Measurements from ENCODE around the gene FAAH. TPM values are rescaled to one million over a fixed set of nuclear protein-coding genes. Genes with fewer than 3 reads are reported as not detected.

FAAH gene
- polyA plus RNA-seq, 3 donors, result 11.5 to 47.1 (median 11.5) TPM

- Mint-ChIP-seq H3K4me3 (peak overlapping the region in 1 of 2 donors; percentile 94), H3K4me1 (peaks cover 55% of the 10 kb centered on the region), H3K27me3 (ENCODE audit: low read depth in 3 of 3) (peaks cover 7 to 13% (median 8%) of the 10 kb centered on the region in 3 donors), H3K9me3 (peaks cover 13 to 24% (median 19%) of the 10 kb centered on the region in 7 donors), H3K27ac (peak overlapping the region in 1 of 7 donors; percentile 5), H3K36me3 (peaks cover 2 to 14% of the 10 kb centered on the region in 2 donors)
- no peak for TF ChIP-seq CTCF (IDR thresholded peaks at IDR 0.05)
- peaks cover 38% of the 10 kb centered on the region for H3K79me2 ChIP-seq (ENCODE audit: insufficient read depth, low read length)
- no peaks in the 10 kb centered on the region for H3K36me3 ChIP-seq (replicated peaks in 1 of 2; ENCODE audit: control insufficient read depth in 1 of 2, insufficient read depth in 2 of 2, low read length in 2 of 2)
- H3K27me3 ChIP-seq (ENCODE audit: control insufficient read depth in 2 of 2, insufficient read depth in 2 of 2, low read length in 2 of 2), result no peaks in the 10 kb centered on the region
- 76% methylated on average over 6 of the region's 10 CpGs for WGBS (ENCODE audit: insufficient coverage)
- no peak overlapping the region for H3K4me2 ChIP-seq (replicated peaks; ENCODE audit: extremely low read depth, low read length, poor library complexity, severe bottlenecking)
- H4K20me1 ChIP-seq (ENCODE audit: insufficient read depth, low read length), result no peaks in the 10 kb centered on the region
- no peak overlapping the region for H3K4me3 ChIP-seq (replicated peaks in 1 of 3; ENCODE audit: low read depth in 2 of 3, low read length in 3 of 3)
- intact Hi-C loops (cut with micrococcal nuclease), result no loop called here
- DNase-seq, result no peak
- H2AFZ ChIP-seq (ENCODE audit: insufficient read depth, low read depth, low read length, poor library complexity, severe bottlenecking), result no peak overlapping the region
- H3K9ac ChIP-seq (ENCODE audit: insufficient read depth, low read length, poor library complexity, severe bottlenecking), result no peak overlapping the region
- no peak overlapping the region for H3K27ac ChIP-seq (ENCODE audit: low read depth in 1 of 2, low read length in 2 of 2)
- H3K4me1 ChIP-seq (ENCODE audit: control insufficient read depth in 1 of 2, insufficient read depth in 2 of 2, low read length in 2 of 2), result peaks cover 41 to 47% of the 10 kb centered on the region in 2 donors
- H3K9me3 ChIP-seq (replicated peaks in 1 of 2; ENCODE audit: control insufficient read depth in 1 of 2, insufficient read depth in 1 of 2, low read length in 2 of 2), result peaks cover 13 to 15% of the 10 kb centered on the region in 2 donors
Observed at GRCh38 chr1:46396441-46397398, 2.6 kb downstream of the FAAH start.

GRCh38 chr1:46399307-46399706 is 5.2 kb downstream of the FAAH start:
- H3K27ac Mint-ChIP-seq, result peak overlapping the region in 1 of 7 donors; percentile 60
- no peaks in the 10 kb centered on the region for H4K20me1 ChIP-seq (ENCODE audit: insufficient read depth, low read length)
- WGBS (ENCODE audit: insufficient coverage), result 80% methylated on average over 1 of the region's 9 CpGs
- H3K4me3 ChIP-seq (replicated peaks in 1 of 3; ENCODE audit: low read depth in 2 of 3, low read length in 3 of 3), result no peak overlapping the region
- peaks cover 75% of the 10 kb centered on the region for H3K4me1 Mint-ChIP-seq
- no peak overlapping the region for H3K9ac ChIP-seq (ENCODE audit: insufficient read depth, low read length, poor library complexity, severe bottlenecking)
- DNase-seq, result no peak
- intact Hi-C loops (cut with micrococcal nuclease), result no loop called here
- H2AFZ ChIP-seq (ENCODE audit: insufficient read depth, low read depth, low read length, poor library complexity, severe bottlenecking), result no peak overlapping the region
- peaks cover 61 to 70% of the 10 kb centered on the region in 2 donors for H3K4me1 ChIP-seq (ENCODE audit: control insufficient read depth in 1 of 2, insufficient read depth in 2 of 2, low read length in 2 of 2)
- H3K9me3 ChIP-seq (replicated peaks in 1 of 2; ENCODE audit: control insufficient read depth in 1 of 2, insufficient read depth in 1 of 2, low read length in 2 of 2), result no peaks in the 10 kb centered on the region
- no peak for TF ChIP-seq CTCF (IDR thresholded peaks at IDR 0.05)
- H3K27ac ChIP-seq (ENCODE audit: low read depth in 1 of 2, low read length in 2 of 2), result no peak overlapping the region
- H3K4me3 Mint-ChIP-seq, result no peak overlapping the region
- H3K9me3 Mint-ChIP-seq, result peaks cover 0 to 3% (median 0%) of the 10 kb centered on the region in 7 donors
- no peaks in the 10 kb centered on the region for H3K27me3 ChIP-seq (ENCODE audit: control insufficient read depth in 2 of 2, insufficient read depth in 2 of 2, low read length in 2 of 2)
- peaks cover 7 to 15% of the 10 kb centered on the region in 2 donors for H3K36me3 Mint-ChIP-seq
- H3K36me3 ChIP-seq (replicated peaks in 1 of 2; ENCODE audit: control insufficient read depth in 1 of 2, insufficient read depth in 2 of 2, low read length in 2 of 2), result no peaks in the 10 kb centered on the region
- H3K79me2 ChIP-seq (ENCODE audit: insufficient read depth, low read length), result peaks cover 42% of the 10 kb centered on the region
- H3K27me3 Mint-ChIP-seq (ENCODE audit: low read depth in 3 of 3), result peaks cover 2 to 9% (median 3%) of the 10 kb centered on the region in 3 donors
- H3K4me2 ChIP-seq (replicated peaks; ENCODE audit: extremely low read depth, low read length, poor library complexity, severe bottlenecking), result no peak overlapping the region

All from CD14-positive monocyte (primary cell).